MCF 10A (cell line): ENCODE data around the gene SEMA3F. TPM values are rescaled to one million over a fixed set of nuclear protein-coding genes. Genes with fewer than 3 reads are reported as not detected.

Source experiments
- BruUV-seq: library from RNA; stranded (reverse); fragments of 400-500 nt; replicated peaks from 2 replicates; lab custom pipeline; 2021; lab: Mats Ljungman, UMichigan
- CTCF ChIA-PET: fragments of 300-600 bp; sonication (Branson Sonifier 250); formaldehyde crosslinking; extraction: SDS; loops from one replicate; lab custom pipeline; 2021; ENCODE audit warnings: antibody characterized with exemption, inconsistent platforms; lab: Yijun Ruan, JAX
- POLR2A ChIA-PET: fragments of 300-600, 350-650 bp; sonication (Branson Sonifier 250); formaldehyde crosslinking; extraction: SDS; loops from one replicate; lab custom pipeline; 2020; ENCODE audit warnings: antibody characterized with exemption, inconsistent platforms; lab: Yijun Ruan, JAX
- DNase-seq: peaks from one replicate; pipeline ENCODE4 v3.0.0-alpha.2; 2018; ENCODE audit not compliant: unreplicated experiment
- H3K27ac Mint-ChIP-seq: one replicate; pipeline ENCODE4 v1.8.0; 2022; ENCODE audit warnings: mild to moderate bottlenecking, low read depth, mixed read lengths; ENCODE audit not compliant: unreplicated experiment
- H3K27me3 Mint-ChIP-seq: one replicate; pipeline ENCODE4 v1.8.0; 2022; ENCODE audit warnings: mixed read lengths; ENCODE audit not compliant: insufficient read depth, unreplicated experiment
- H3K36me3 Mint-ChIP-seq: one replicate; pipeline ENCODE4 v1.8.0; 2022; ENCODE audit warnings: mild to moderate bottlenecking, moderate library complexity, mixed read lengths; ENCODE audit not compliant: insufficient read depth, unreplicated experiment
- H3K4me1 Mint-ChIP-seq: one replicate; pipeline ENCODE4 v1.8.0; 2022; ENCODE audit warnings: mixed read lengths; ENCODE audit not compliant: insufficient read depth, unreplicated experiment
- H3K4me3 Mint-ChIP-seq: one replicate; pipeline ENCODE4 v1.8.0; 2022; ENCODE audit warnings: mild to moderate bottlenecking, moderate library complexity, mixed read lengths; ENCODE audit not compliant: unreplicated experiment
- H3K9me3 Mint-ChIP-seq: one replicate; pipeline ENCODE4 v1.8.0; 2022; ENCODE audit warnings: mixed read lengths; ENCODE audit not compliant: unreplicated experiment
- intact Hi-C: fragments of 100-400 bp; cut with micrococcal nuclease; formaldehyde crosslinking; loops from 2 replicates; pipeline ENCODE4 v1.14.1; 2022
- total RNA-seq: library from RNA; stranded (reverse); gene quantifications from 2 replicates; pipeline ENCODE4 v1.2.3, GENCODE V29; 2022
- TF ChIP-seq, protein P1 (sequence below): fragments of 200-600 bp; IDR thresholded peaks from one replicate; pipeline ENCODE4 v1.8.0; 2022; ENCODE audit warnings: antibody characterized with exemption, mild to moderate bottlenecking; ENCODE audit not compliant: unreplicated experiment

SEMA3F gene
- total RNA-seq, 1 experiment from 2014 or later, result 34.6 TPM

DNA sequence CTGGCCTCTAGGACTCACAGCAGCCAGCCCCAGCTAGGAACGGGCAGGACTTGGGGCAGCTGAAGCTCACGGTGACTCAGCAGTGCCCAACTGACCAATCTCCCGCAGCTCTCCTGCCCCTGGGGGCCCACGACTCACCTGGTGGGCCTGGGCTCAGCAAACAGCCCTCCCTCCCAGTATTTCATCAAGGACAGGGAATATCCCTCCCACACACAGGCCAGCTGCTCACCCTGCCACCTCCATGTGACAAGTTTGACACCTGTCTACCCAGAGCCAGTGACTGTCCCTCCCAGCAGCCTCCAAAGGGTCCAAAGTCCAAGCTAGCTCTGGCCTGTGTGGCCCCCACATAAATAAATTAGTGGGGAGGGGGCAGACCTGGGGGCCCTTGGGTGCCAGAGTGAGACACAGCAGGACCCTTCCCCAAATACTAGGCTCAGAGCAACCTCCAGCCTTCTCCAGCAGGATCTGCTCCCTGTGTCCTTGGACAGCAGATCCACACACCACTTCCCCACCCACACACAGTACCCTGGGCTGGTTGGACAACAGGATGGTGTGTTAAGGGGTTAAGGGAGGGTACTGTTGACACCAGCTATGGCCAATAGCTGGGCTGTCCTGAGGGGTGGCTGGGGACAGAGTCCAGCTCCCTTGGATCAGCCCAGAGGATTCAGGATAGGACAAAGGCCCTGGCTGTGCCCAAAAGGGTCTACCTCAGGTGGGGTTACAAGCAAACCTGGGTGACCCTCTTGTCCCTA, 40.6 kb downstream of the SEMA3F start:
- POLR2A ChIA-PET, result interaction anchor here (1.3 kb wide), 1 partner anchor 30 kb away, joined by 6 read pairs; no protein-coding TSS in a partner anchor
- Mint-ChIP-seq H3K4me3 (no peak overlapping the region), H3K9me3 (no peaks in the 10 kb centered on the region), H3K4me1 (no peaks in the 10 kb centered on the region), H3K36me3 (no peaks in the 10 kb centered on the region), H3K27me3 (no peaks in the 10 kb centered on the region), H3K27ac (no peak overlapping the region)
- no TSS peak for BruUV-seq
- DNase-seq, result no peak
- CTCF ChIA-PET, result interaction anchor here (0.6 to 16.0 kb wide), 9 partner anchors 8 to 78 kb away, joined by 3 to 245 read pairs (median 6); partner anchors contain the start of genes SEMA3B and SLC38A3
- intact Hi-C loops, result no loop called here
- TF ChIP-seq, protein P1, sequence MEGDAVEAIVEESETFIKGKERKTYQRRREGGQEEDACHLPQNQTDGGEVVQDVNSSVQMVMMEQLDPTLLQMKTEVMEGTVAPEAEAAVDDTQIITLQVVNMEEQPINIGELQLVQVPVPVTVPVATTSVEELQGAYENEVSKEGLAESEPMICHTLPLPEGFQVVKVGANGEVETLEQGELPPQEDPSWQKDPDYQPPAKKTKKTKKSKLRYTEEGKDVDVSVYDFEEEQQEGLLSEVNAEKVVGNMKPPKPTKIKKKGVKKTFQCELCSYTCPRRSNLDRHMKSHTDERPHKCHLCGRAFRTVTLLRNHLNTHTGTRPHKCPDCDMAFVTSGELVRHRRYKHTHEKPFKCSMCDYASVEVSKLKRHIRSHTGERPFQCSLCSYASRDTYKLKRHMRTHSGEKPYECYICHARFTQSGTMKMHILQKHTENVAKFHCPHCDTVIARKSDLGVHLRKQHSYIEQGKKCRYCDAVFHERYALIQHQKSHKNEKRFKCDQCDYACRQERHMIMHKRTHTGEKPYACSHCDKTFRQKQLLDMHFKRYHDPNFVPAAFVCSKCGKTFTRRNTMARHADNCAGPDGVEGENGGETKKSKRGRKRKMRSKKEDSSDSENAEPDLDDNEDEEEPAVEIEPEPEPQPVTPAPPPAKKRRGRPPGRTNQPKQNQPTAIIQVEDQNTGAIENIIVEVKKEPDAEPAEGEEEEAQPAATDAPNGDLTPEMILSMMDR, result no peak

DNA sequence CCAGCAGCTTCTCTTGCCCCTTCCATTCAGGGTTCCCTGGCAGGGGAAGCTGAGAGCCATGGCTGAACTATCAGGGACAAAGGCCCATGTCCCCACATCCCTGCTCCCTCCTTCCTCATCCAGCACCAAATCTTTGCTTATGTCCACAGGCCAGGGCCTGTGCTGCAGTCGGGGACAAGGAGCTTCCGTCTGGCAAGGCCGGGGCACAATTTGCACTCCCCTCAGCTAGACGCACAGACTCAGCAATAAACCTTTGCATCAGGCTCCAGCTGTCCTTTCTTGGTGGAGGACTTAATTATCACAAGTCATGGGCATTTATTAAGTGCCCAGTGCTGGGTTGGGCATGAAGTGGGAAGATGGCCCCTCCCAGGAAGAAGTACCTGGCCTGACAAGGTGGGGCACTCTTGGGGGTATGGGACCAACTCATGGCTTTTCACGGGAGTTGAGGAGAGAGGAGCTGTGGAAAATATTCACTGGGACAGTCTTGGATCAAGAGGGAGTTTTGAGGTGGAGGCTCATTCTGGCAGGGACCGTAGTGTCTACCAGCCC, 41.2 kb downstream of the SEMA3F start:
- BruUV-seq, result no TSS peak
- intact Hi-C loops, result no loop called here
- ChIA-PET CTCF (interaction anchor here (1.6 to 16.0 kb wide), 5 partner anchors 8 to 75 kb away, joined by 6 to 245 read pairs (median 50); partner anchors contain the start of genes SEMA3B and SLC38A3), POLR2A (no interaction called here)
- H3K4me3 Mint-ChIP-seq, result no peak overlapping the region
- TF ChIP-seq, protein P1, result no peak
- no peak overlapping the region for H3K27ac Mint-ChIP-seq
- no peaks in the 10 kb centered on the region for H3K36me3 Mint-ChIP-seq
- no peaks in the 10 kb centered on the region for H3K27me3 Mint-ChIP-seq
- DNase-seq, result no peak
- H3K4me1 Mint-ChIP-seq, result no peaks in the 10 kb centered on the region
- no peaks in the 10 kb centered on the region for H3K9me3 Mint-ChIP-seq

DNA sequence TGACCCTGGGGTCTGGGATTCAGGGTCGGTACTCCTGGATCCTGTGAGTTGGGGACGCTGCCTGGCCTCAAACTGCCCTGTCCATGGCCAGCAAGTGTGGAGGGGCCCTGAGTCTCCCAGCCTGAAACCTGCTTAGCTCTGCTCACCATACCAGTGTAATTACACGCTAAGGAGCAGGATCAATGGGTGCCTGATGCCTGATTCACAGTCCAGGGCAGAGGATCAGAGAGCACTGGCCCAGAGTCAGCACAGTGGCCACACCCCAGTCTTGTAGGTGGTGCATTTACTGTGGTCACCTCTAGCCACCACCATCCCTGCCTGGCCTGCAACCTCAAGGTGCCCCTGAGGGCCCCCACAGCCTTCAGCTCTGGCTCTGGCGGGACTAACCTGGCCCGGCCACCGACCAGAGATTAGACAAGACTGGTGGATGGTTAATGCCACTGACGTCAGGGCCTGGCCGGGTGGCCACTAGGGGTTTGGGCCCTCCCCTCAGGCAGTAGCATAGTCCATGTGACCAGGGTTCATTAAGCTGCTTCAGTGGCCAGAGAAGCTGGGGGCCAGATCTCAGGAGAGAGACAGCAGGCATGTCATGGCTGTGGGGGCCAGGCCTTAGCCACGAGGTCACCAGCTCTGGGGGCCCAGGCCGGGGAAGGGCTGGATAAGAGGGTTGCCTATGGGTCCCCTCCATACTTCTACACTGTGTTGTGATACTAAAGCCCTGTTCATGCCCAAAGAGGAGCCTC, 46.6 kb downstream of the SEMA3F start:
- H3K36me3 Mint-ChIP-seq, result no peaks in the 10 kb centered on the region
- H3K4me3 Mint-ChIP-seq, result no peak overlapping the region
- intact Hi-C loops, result no loop called here
- CTCF ChIA-PET, result interaction anchor here (0.6 to 3.4 kb wide), 6 partner anchors 10 to 265 kb away, joined by 3 to 28 read pairs (median 4); partner anchors contain the start of gene GNAT1
- H3K9me3 Mint-ChIP-seq, result no peaks in the 10 kb centered on the region
- BruUV-seq, result no TSS peak
- TF ChIP-seq, protein P1, result no peak
- POLR2A ChIA-PET, result no interaction called here
- no peaks in the 10 kb centered on the region for H3K4me1 Mint-ChIP-seq
- DNase-seq, result no peak
- no peaks in the 10 kb centered on the region for H3K27me3 Mint-ChIP-seq
- no peak overlapping the region for H3K27ac Mint-ChIP-seq
